B cell (primary cell): ENCODE measurements around the gene TMEM109. TPM values are rescaled to one million over a fixed set of nuclear protein-coding genes. Genes with fewer than 3 reads are reported as not detected.

ENCODE experiments used
- ATAC-seq: fragments of 200-7000 bp; cut with Tn5 transposase; one replicate; pipeline ENCODE4 v1.10.0; 2021; ENCODE audit warnings: low read depth, mild to moderate bottlenecking, moderate number of reproducible peaks, moderate library complexity
- CTCF ChIA-PET: fragments of 350-600 bp; sonication (Branson Sonifier 250); formaldehyde crosslinking; loops from one replicate; lab custom pipeline; 2021; ENCODE audit warnings: antibody characterized with exemption, inconsistent platforms; lab: Charles Lee
- POLR2A ChIA-PET: fragments of 350-600 bp; sonication (Branson Sonifier 250); formaldehyde crosslinking; loops from one replicate; lab custom pipeline; 2021; ENCODE audit warnings: antibody characterized with exemption; lab: Charles Lee
- DNase-seq: peaks from one replicate; pipeline ENCODE4 v3.0.0; 2013
- H2AFZ ChIP-seq: 2 replicates; pipeline ENCODE4 v1.6.1; 2012; ENCODE audit warnings: mild to moderate bottlenecking, low read depth, low read length; ENCODE audit not compliant: insufficient read depth, poor library complexity, severe bottlenecking
- H3K27ac ChIP-seq, 2 donors: 1 replicate in 1 of 2; 2 replicates in 1 of 2; pipeline ENCODE4 v1.5.1; 2012 to 2013; ENCODE audit warnings: low read length in 2 of 2, mild to moderate bottlenecking in 2 of 2, moderate library complexity in 1 of 2
- H3K27me3 ChIP-seq, 4 experiments: fragments of 200-600 bp in 1 of 4; sonication (generic) in 1 of 4; replicated peaks in 1 of 4; 1 replicate in 2 of 4; 2 replicates in 2 of 4; pipeline versions ENCODE4 v1.6.1 to v1.7.0; 2013 to 2016; ENCODE audit warnings: low read length in 3 of 4, mild to moderate bottlenecking in 2 of 4, mixed read lengths in 1 of 4, moderate library complexity in 1 of 4; ENCODE audit not compliant: insufficient read depth in 4 of 4, control insufficient read depth in 3 of 4; ENCODE audit errors: control extremely low read depth in 1 of 4
- H3K36me3 ChIP-seq, 2 experiments: replicated peaks in 1 of 2; 1 replicate in 1 of 2; 2 replicates in 1 of 2; pipeline versions ENCODE4 v1.6.1 to v1.7.1; 2013; ENCODE audit warnings: low read length in 1 of 2; ENCODE audit not compliant: insufficient read depth in 2 of 2, control insufficient read depth in 1 of 2; ENCODE audit errors: control extremely low read depth in 1 of 2, extremely low read depth in 1 of 2
- H3K4me1 ChIP-seq, 2 donors: fragments of 200-600 bp in 1 of 2; sonication (generic) in 1 of 2; 1 replicate in 1 of 2; 2 replicates in 1 of 2; pipeline versions ENCODE4 v1.5.1 to v1.6.1; 2013 to 2017; ENCODE audit warnings: low read length in 2 of 2; ENCODE audit not compliant: control insufficient read depth in 2 of 2, insufficient read depth in 2 of 2
- H3K4me2 ChIP-seq: replicated peaks from 2 replicates; pipeline ENCODE3; 2012; ENCODE audit warnings: mild to moderate bottlenecking, low read depth, low read length; ENCODE audit not compliant: poor library complexity, severe bottlenecking
- H3K4me3 ChIP-seq, 5 experiments: fragments of 200-600 bp in 1 of 5; sonication (generic) in 1 of 5; 1 replicate in 3 of 5; 2 replicates in 2 of 5; pipeline versions ENCODE4 v1.5.1 to v1.7.0; 2011 to 2016; ENCODE audit warnings: low read length in 4 of 5, mild to moderate bottlenecking in 4 of 5, low read depth in 2 of 5, control low read depth in 1 of 5, moderate library complexity in 1 of 5; ENCODE audit not compliant: insufficient read depth in 1 of 5; ENCODE audit errors: control extremely low read depth in 1 of 5, extremely low read depth in 1 of 5
- H3K79me2 ChIP-seq: fragments of 200-600 bp; sonication (generic); one replicate; pipeline ENCODE4 v1.6.0; 2016; ENCODE audit warnings: low read length; ENCODE audit not compliant: control insufficient read depth, insufficient read depth
- H3K9ac ChIP-seq: fragments of 200-600 bp; sonication (generic); 2 replicates; pipeline ENCODE4 v1.6.1; 2017; ENCODE audit warnings: mild to moderate bottlenecking, low read length, moderate library complexity
- H3K9me3 ChIP-seq, 3 donors: one replicate each; pipeline versions ENCODE4 v1.6.1 to v1.7.1; 2013; ENCODE audit warnings: low read length in 2 of 3; ENCODE audit not compliant: control insufficient read depth in 2 of 3, insufficient read depth in 1 of 3; ENCODE audit errors: control extremely low read depth in 1 of 3
- H4K20me1 ChIP-seq: 2 replicates; pipeline ENCODE4 v1.6.0; 2012; ENCODE audit warnings: mild to moderate bottlenecking, low read length; ENCODE audit not compliant: insufficient read depth, control insufficient read depth, poor library complexity, severe bottlenecking
- H3K27ac Mint-ChIP-seq: one replicate; pipeline ENCODE4 v1.8.0; 2021; ENCODE audit warnings: mixed read lengths
- H3K27me3 Mint-ChIP-seq: one replicate; pipeline ENCODE4 v1.8.0; 2021; ENCODE audit warnings: mixed read lengths
- H3K4me1 Mint-ChIP-seq: one replicate; pipeline ENCODE4 v1.8.0; 2021; ENCODE audit warnings: mixed read lengths
- H3K4me3 Mint-ChIP-seq: one replicate; pipeline ENCODE4 v1.8.0; 2021; ENCODE audit warnings: mixed read lengths
- H3K9me3 Mint-ChIP-seq: one replicate; pipeline ENCODE4 v1.8.0; 2022; ENCODE audit warnings: mixed read lengths; ENCODE audit not compliant: insufficient read depth
- EZH2 ChIP-seq: IDR thresholded peaks from 2 replicates; pipeline ENCODE4 v1.6.1; 2012; ENCODE audit warnings: borderline replicate concordance, low read depth, mild to moderate bottlenecking, moderate library complexity, low read length; ENCODE audit not compliant: insufficient read depth, poor library complexity, severe bottlenecking
- WGBS: methylation state at CpG from one replicate; pipeline ENCODE4 v1.1.5; 2013; ENCODE audit warnings: missing lambda C conversion rate; ENCODE audit not compliant: insufficient coverage; 5-methylcytosine and 5-hydroxymethylcytosine counted together
- intact Hi-C: fragments of 100-400 bp; cut with micrococcal nuclease; formaldehyde crosslinking; loops from one replicate; pipeline ENCODE4 v1.10.0; 2022
- polyA plus RNA-seq: library from polyadenylated mRNA; depleted of rRNA; stranded (reverse); fragments of >200 nt; gene quantifications from 2 replicates; pipeline ENCODE4 v1.2.3, GENCODE V29; 2012
- total RNA-seq, 2 donors: library from RNA; stranded (reverse); fragments of 120-200 nt in 1 of 2; gene quantifications; 1 replicate in 1 of 2; 2 replicates in 1 of 2; pipeline versions ENCODE4 v1.2.3 to v1.2.4, GENCODE V29; 2013 to 2022
- TF ChIP-seq, protein P1 (sequence below): fragments of 200-600 bp; IDR thresholded peaks from one replicate; pipeline ENCODE4 v1.8.0; 2022; ENCODE audit warnings: antibody characterized with exemption, mild to moderate bottlenecking

Gene TMEM109
- total and polyA plus RNA-seq, 2 donors (not counting 1 experiment from before 2014, with no cell fraction given) = 32.0 to 99.4 TPM

DNA sequence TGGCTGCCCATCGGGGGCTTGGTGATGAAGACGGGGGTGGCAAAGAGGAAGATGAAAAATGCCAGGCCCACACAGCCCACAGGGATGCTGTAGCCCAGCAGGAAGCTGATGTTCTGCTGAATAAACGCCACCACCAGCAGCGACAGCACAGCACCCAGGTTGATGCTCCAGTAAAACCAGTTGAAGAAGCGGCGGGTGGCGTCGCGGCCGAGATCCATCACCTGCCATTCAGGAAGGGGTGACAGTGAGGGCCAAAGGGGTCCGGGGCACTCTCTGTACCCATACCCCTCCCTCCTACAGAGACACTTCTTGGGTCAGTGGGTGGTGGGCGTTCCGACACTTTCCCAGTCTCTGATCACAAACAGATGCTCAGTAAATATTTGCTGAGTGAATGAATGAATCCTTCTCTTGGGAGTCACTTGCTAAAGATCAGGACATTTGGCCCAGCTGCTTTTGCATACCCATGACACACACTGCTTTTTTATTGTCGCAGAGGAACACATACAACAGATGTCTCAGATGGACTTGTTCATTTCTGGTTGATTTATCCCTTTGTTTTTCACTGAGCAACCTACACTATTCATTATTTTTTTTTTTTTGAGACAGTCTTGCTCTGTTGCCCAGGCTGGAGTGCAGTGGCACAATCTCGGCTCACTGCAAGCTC, 32.8 kb downstream of the TMEM109 start:
- H3K4me3 ChIP-seq = no peak overlapping the region
- H3K27ac ChIP-seq = no peak overlapping the region
- H3K79me2 ChIP-seq = peaks cover 71% of the 10 kb centered on the region
- DNase-seq (no peak), ATAC-seq (no peak)
- ChIA-PET CTCF (interaction anchor here (0.5 to 2.4 kb wide), 9 partner anchors 7 to 241 kb away, joined by 3 to 10 read pairs (median 4); no protein-coding TSS in a partner anchor), POLR2A (no interaction called here)
- H3K27me3 Mint-ChIP-seq = no peaks in the 10 kb centered on the region
- WGBS = 96% methylated on average over 4 of the region's 15 CpGs
- peaks cover 78% of the 10 kb centered on the region for H4K20me1 ChIP-seq
- peaks cover 66% of the 10 kb centered on the region for H3K4me1 Mint-ChIP-seq
- intact Hi-C loops = no loop called here
- H3K4me2 ChIP-seq = no peak overlapping the region
- H3K27ac Mint-ChIP-seq = no peak overlapping the region
- TF ChIP-seq EZH2 = no peak
- TF ChIP-seq, protein P1, sequence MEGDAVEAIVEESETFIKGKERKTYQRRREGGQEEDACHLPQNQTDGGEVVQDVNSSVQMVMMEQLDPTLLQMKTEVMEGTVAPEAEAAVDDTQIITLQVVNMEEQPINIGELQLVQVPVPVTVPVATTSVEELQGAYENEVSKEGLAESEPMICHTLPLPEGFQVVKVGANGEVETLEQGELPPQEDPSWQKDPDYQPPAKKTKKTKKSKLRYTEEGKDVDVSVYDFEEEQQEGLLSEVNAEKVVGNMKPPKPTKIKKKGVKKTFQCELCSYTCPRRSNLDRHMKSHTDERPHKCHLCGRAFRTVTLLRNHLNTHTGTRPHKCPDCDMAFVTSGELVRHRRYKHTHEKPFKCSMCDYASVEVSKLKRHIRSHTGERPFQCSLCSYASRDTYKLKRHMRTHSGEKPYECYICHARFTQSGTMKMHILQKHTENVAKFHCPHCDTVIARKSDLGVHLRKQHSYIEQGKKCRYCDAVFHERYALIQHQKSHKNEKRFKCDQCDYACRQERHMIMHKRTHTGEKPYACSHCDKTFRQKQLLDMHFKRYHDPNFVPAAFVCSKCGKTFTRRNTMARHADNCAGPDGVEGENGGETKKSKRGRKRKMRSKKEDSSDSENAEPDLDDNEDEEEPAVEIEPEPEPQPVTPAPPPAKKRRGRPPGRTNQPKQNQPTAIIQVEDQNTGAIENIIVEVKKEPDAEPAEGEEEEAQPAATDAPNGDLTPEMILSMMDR = no peak
- H2AFZ ChIP-seq = no peak overlapping the region
- H3K27me3 ChIP-seq = no peaks in the 10 kb centered on the region
- peaks cover 7 to 58% of the 10 kb centered on the region in 2 experiments for H3K36me3 ChIP-seq
- H3K9ac ChIP-seq = no peak overlapping the region
- no peak overlapping the region for H3K4me3 Mint-ChIP-seq
- H3K4me1 ChIP-seq = peaks cover 38 to 45% of the 10 kb centered on the region in 2 donors
- no peaks in the 10 kb centered on the region for H3K9me3 Mint-ChIP-seq
- H3K9me3 ChIP-seq = no peaks in the 10 kb centered on the region

- Histone ChIP-seq H3K4me2 (no peak overlapping the region), H3K79me2 (peaks cover 81% of the 10 kb centered on the region), H3K27me3 (no peaks in the 10 kb centered on the region), H4K20me1 (peaks cover 69% of the 10 kb centered on the region), H3K4me3 (no peak overlapping the region), H3K27ac (no peak overlapping the region), H2AFZ (no peak overlapping the region), H3K9me3 (no peaks in the 10 kb centered on the region), H3K36me3 (peaks cover 7 to 49% of the 10 kb centered on the region in 2 experiments), H3K4me1 (peaks cover 34 to 41% of the 10 kb centered on the region in 2 donors), H3K9ac (no peak overlapping the region)
- Mint-ChIP-seq H3K27me3 (no peaks in the 10 kb centered on the region), H3K9me3 (no peaks in the 10 kb centered on the region), H3K4me3 (no peak overlapping the region), H3K4me1 (peaks cover 65% of the 10 kb centered on the region), H3K27ac (no peak overlapping the region)
- no peak for ATAC-seq
- ChIA-PET CTCF (interaction anchor here (0.6 to 1.6 kb wide), 4 partner anchors 23 to 162 kb away, joined by 3 to 10 read pairs (median 3); no protein-coding TSS in a partner anchor), POLR2A (interaction anchor here (0.6 kb wide), 1 partner anchor 82 kb away, joined by 5 read pairs; no protein-coding TSS in a partner anchor)
- DNase-seq = no peak
- no peak for TF ChIP-seq EZH2
- TF ChIP-seq, protein P1 = no peak
- intact Hi-C loops = no loop called here
- WGBS = no CpG with 5 or more reads among the region's 2 CpGs
Observed at GRCh38 chr11:60947700-60948099, 33.7 kb downstream of the TMEM109 start.
